ENCODE data around the gene SRGAP3.

SRGAP3 gene

DNA sequence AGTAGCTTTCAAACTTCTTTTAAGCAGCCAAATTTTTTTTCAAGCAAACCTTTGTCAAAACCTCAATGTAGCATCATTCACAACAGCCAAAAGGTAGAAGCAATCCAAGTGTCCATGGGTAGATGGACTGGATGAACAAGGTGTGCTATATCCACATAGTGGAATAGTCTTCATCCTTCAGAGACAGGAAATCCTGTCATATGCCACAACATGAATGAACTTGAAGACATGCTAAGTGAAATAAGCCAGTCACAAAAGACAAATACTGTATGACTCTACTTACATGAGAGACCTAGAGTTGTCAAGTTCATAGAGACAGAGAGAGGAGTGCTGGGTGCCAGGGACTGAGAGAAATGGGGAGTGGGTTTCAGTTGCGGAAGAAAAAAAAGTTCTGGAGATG is 87.6 kb downstream of the SRGAP3 start:
- no peak for DNase-seq (ENCODE audit: low read depth)
- no peak overlapping the region for H3K4me3 ChIP-seq (ENCODE audit: control insufficient read depth, low read depth, low read length)
- TF ChIP-seq CTCF (IDR thresholded peaks at IDR 0.05; ENCODE audit: control insufficient read depth, insufficient read depth, low read depth, low read length, missing control alignments), result no peak

- H3K4me3 ChIP-seq (ENCODE audit: control insufficient read depth, low read depth, low read length), result no peak overlapping the region
- no peak for TF ChIP-seq CTCF (IDR thresholded peaks at IDR 0.05; ENCODE audit: control insufficient read depth, insufficient read depth, low read depth, low read length, missing control alignments)
- no peak for DNase-seq (ENCODE audit: low read depth)
Measured at GRCh38 chr3:9161298-9161697, 88.1 kb downstream of the SRGAP3 start.

GRCh38 chr3:9158865-9159630 is 90.4 kb downstream of the SRGAP3 start:
- DNase-seq (ENCODE audit: low read depth), result no peak
- no peak for TF ChIP-seq CTCF (IDR thresholded peaks at IDR 0.05; ENCODE audit: control insufficient read depth, insufficient read depth, low read depth, low read length, missing control alignments)
- H3K4me3 ChIP-seq (ENCODE audit: control insufficient read depth, low read depth, low read length), result no peak overlapping the region

DNA sequence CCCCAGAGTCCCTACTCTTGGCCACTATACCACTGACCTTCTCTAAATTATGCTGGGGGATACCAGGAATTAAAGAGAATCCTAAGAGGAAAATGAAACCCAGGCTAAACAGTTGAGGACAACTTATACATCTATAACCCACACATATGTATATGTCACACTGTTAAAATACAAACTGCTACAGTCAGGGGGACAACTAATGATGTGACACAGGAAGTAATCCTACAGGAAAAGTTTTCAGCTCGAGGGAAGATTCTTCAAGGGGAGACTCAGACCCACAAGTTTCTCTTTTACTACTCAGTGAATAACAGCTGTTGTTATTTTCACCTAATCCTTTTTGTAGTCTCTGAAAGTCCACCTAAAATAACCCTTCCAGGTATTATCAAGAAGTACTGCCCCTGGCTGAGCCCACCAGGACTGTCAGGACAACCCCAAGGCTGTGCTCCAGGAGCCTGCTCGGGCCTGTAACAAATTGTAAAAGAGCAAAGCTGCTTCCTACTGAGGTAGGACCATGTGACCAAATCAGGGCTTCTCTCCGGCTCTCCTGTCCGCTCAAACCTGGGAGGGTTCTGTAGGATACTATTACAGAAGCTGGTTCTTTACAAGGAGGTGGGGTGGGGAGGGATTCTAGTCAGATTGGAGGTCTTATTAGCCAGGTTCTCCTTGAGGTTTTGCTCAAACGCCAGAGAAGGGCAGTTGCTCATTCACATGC is 91.6 kb downstream of the SRGAP3 start:
- TF ChIP-seq CTCF (IDR thresholded peaks at IDR 0.05; ENCODE audit: control insufficient read depth, insufficient read depth, low read depth, low read length, missing control alignments), result no peak
- DNase-seq (ENCODE audit: low read depth), result no peak
- no peak overlapping the region for H3K4me3 ChIP-seq (ENCODE audit: control insufficient read depth, low read depth, low read length)

DNA sequence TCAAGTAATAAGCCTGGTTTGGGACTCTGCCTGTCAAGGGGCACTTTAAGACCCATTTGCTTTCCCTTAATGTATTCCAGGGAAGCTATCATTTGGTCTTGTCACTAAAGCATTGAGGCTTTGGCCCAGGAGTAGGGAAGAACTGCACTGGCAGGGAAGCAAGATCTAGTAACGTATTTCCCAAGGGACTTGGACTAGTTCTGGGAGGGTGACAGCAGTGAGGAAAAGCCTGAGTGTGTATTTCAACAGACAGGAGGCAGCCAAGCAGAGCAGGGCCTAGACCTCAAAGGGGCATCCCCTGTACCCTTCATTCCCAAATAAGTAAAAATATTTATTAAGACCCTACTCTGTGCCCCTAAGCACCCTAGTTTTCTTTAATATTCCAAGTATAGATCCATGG is 92.8 kb downstream of the SRGAP3 start:
- DNase-seq (ENCODE audit: low read depth), result no peak
- H3K4me3 ChIP-seq (ENCODE audit: control insufficient read depth, low read depth, low read length), result no peak overlapping the region
- no peak for TF ChIP-seq CTCF (IDR thresholded peaks at IDR 0.05; ENCODE audit: control insufficient read depth, insufficient read depth, low read depth, low read length, missing control alignments)

DNA sequence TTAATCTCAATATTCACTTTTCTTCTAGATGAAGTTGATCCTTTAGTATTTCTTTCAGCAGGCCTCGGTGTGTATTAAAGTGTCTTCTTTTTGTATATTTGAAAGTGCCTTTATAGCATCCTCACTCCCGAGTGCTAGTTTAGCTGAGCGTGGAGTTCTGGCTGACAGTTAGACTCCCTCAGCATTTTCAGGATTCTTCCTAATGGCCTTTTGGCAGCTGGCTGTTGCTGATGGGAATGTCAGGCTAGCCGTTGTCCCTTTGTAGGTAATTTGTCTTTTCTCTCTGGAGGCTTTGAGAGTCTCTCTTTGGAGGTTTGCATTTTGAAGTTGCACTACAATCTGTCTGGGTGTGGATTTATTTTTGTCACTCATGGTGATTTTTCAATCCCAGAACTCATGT is 94.4 kb downstream of the SRGAP3 start:
- DNase-seq (ENCODE audit: low read depth), result no peak
- TF ChIP-seq CTCF (IDR thresholded peaks at IDR 0.05; ENCODE audit: control insufficient read depth, insufficient read depth, low read depth, low read length, missing control alignments), result no peak
- no peak overlapping the region for H3K4me3 ChIP-seq (ENCODE audit: control insufficient read depth, low read depth, low read length)
